IPS DF 6.9 (cell line): ENCODE measurements around the gene E2F4.

Experiments used
- DNase-seq: peaks from one replicate; pipeline ENCODE4 v3.0.0-alpha.2; 2013; ENCODE audit warnings: low read depth, low spot score
- H3K27ac ChIP-seq: one replicate; pipeline ENCODE4 v1.5.1; 2013; ENCODE audit warnings: low read length, control low read depth
- H3K27me3 ChIP-seq: 2 replicates; pipeline ENCODE4 v1.6.1; 2013; ENCODE audit warnings: mild to moderate bottlenecking, low read length; ENCODE audit not compliant: control insufficient read depth, insufficient read depth
- H3K36me3 ChIP-seq: 2 replicates; pipeline ENCODE4 v1.6.1; 2013; ENCODE audit warnings: low read length; ENCODE audit not compliant: control insufficient read depth, insufficient read depth
- H3K4me1 ChIP-seq: 2 replicates; pipeline ENCODE4 v1.6.1; 2013; ENCODE audit warnings: low read length; ENCODE audit not compliant: control insufficient read depth, insufficient read depth
- H3K4me3 ChIP-seq: 2 replicates; pipeline ENCODE4 v1.5.1; 2013; ENCODE audit warnings: mild to moderate bottlenecking, low read length
- H3K9me3 ChIP-seq: 2 replicates; pipeline ENCODE4 v1.6.1; 2013; ENCODE audit warnings: low read length, inconsistent platforms; ENCODE audit not compliant: control insufficient read depth, insufficient read depth
- WGBS: extraction: QIAGEN DNeasy Blood & Tissue Kit; methylation state at CpG from one replicate; pipeline ENCODE4 v1.1.7; 2013; ENCODE audit warnings: mixed read lengths, missing lambda C conversion rate; ENCODE audit not compliant: insufficient read length, insufficient coverage; 5-methylcytosine and 5-hydroxymethylcytosine counted together

The E2F4 gene

DNA sequence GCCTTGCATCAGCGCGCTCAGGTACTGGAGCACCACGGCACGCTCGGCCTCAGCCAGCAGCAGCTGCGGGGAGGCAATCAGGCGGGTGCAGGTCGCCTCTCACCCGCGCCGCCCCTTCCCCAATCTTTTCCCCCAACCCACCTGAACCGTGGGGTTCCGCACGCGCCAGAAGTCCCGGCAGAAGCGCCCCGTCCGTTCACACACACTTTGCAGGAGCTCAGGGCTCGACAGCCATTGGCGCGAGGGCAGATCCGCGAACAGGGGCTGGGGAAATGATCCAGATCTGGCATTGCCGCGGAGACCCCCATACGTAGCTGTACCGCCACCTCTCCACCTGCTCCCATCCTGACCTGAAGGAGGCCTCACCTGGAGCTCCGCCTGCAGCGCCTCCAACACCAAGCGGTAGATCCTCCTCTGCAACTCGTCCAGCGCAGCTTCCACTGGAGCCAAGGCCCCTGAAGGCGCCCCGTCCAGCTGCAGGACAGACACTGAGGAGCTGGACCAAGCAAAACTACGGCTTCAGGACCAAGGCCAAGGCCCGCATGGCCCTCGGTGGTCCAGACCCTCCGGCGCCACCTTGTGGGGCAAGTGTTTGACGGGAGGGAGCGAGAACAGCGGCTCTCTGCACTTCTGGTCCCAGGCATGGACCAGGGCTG is 6.8 kb upstream of the E2F4 start:
- Histone ChIP-seq H3K4me1 (peaks cover 12% of the 10 kb centered on the region), H3K27me3 (peaks cover 9% of the 10 kb centered on the region; the same call in 1 of the 2 replicates), H3K4me3 (peak overlapping the region; percentile 96; the same call in 1 of the 2 replicates), H3K36me3 (peaks cover 5% of the 10 kb centered on the region; the same call in 1 of the 2 replicates), H3K27ac (no peak overlapping the region), H3K9me3 (no peaks in the 10 kb centered on the region)
- no peak for DNase-seq
- no CpG with 5 or more reads among the region's 43 CpGs for WGBS

DNA sequence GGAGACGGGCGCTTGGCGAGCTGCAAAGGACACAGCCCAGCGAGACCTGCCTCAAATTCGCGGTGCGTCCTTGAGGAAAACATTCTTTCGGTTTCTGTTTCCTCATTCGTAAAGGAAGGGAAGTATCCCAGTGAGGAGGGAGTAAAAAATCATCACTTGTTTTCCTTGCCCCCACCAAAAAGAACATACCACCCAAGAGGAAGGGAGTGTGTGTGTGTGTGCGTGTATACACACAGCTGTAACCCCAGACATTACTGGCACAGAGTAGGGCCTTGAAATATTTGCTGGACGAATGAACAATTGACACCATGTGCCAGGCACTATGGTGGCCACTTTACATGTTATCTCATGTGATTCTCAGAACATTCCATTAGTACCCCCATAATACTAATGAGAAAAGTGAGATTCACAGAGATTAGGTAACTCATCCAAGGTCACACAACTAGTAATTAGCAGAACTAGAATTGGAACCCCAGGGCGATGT is 6.3 kb upstream of the E2F4 start:
- H3K4me3 ChIP-seq = no peak overlapping the region
- no peak for DNase-seq
- WGBS = no CpG with 5 or more reads among the region's 12 CpGs
- peaks cover 9% of the 10 kb centered on the region; the same call in 1 of the 2 replicates for H3K27me3 ChIP-seq
- H3K36me3 ChIP-seq = peaks cover 5% of the 10 kb centered on the region; the same call in 1 of the 2 replicates
- no peaks in the 10 kb centered on the region for H3K9me3 ChIP-seq
- H3K4me1 ChIP-seq = peaks cover 12% of the 10 kb centered on the region
- no peak overlapping the region for H3K27ac ChIP-seq

DNA sequence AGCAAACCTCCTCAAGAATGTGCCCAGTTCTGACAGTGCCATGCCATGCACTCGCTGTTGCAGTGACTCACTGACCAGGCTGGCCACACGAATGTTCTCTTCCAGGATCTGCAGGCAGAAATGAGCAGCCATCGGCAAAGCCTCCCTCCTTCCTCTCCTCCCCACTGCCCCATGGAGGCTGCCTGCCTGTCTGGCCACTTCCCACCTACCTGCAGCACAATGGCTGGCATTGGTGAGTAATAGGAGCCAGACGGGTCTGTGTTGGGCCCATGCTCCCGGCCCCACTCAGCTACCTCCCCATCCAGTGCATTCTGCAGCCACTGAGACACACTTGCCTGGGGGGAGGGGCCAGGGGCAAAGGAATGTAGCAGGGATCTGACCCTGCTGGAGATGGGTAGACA is 5.4 kb upstream of the E2F4 start:
- DNase-seq = no peak
- Histone ChIP-seq H3K4me1 (peaks cover 12% of the 10 kb centered on the region), H3K27ac (no peak overlapping the region), H3K4me3 (no peak overlapping the region), H3K27me3 (peaks cover 9% of the 10 kb centered on the region; the same call in 1 of the 2 replicates), H3K36me3 (peaks cover 5% of the 10 kb centered on the region; the same call in 1 of the 2 replicates), H3K9me3 (no peaks in the 10 kb centered on the region)
- no CpG with 5 or more reads among the region's 5 CpGs for WGBS

DNA sequence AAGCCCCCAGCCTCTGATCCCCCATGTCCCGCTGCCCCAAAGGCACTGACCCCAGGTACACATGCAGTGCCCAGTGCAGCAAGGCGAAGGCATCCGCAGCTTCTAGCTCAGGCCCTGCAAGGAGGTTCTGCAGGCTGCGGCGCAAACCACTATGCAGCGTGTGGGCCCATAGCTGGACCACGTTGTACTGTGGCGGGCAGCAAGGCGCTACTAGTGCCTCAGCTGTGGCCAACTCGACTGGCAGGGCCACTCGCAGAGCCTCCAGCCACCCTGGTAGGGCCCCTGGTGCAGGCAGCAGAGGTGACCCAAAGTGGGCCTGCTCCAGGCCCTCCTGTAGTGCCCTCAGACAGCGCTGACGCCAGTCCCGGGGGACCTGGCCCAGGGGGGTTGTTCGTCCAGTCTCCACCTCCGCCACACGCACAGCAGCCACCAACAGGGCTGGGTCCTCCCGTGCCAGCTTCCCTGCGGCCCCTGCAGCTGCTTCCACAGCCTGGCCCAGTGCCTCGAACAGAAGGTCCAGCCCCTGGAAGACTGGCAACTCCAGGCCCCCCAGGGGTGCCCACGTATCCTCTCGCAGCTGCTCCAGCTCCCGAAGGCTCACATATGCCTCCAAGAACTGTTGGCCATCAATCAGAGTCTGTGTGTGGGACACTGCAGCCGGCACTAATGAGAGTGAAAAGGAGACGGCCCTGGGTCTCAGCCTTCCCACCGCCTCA is 4.6 kb upstream of the E2F4 start:
- Histone ChIP-seq H3K36me3 (peaks cover 5% of the 10 kb centered on the region; the same call in 1 of the 2 replicates), H3K4me1 (peaks cover 12% of the 10 kb centered on the region), H3K27me3 (peaks cover 9% of the 10 kb centered on the region; the same call in 1 of the 2 replicates), H3K9me3 (no peaks in the 10 kb centered on the region), H3K4me3 (no peak overlapping the region), H3K27ac (no peak overlapping the region)
- no peak for DNase-seq
- WGBS = no CpG with 5 or more reads among the region's 26 CpGs

DNA sequence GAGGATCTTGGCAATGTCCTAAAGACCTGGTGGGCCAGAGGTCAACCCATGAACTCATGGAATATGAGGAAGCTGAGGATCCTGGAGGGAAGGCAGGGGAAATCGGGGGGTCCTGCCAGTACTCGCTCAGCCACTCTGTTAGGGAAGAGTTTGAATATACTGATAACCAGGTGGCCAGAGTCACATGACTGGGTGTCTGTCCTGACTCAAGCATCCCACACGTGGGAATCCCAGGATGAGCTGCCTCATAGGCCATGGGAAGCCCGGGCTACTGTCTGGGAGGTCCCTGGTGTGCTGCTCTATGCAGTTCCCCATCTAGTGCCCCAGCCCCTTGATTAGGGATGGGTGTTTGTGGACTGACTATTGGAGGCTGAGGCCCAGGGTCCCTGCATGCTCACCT is 3.6 kb upstream of the E2F4 start:
- H3K9me3 ChIP-seq = no peaks in the 10 kb centered on the region
- H3K4me3 ChIP-seq = no peak overlapping the region
- H3K27ac ChIP-seq = no peak overlapping the region
- no CpG with 5 or more reads among the region's 4 CpGs for WGBS
- H3K36me3 ChIP-seq = peaks cover 5% of the 10 kb centered on the region; the same call in 1 of the 2 replicates
- H3K4me1 ChIP-seq = peaks cover 14% of the 10 kb centered on the region
- H3K27me3 ChIP-seq = peaks cover 9% of the 10 kb centered on the region; the same call in 1 of the 2 replicates
- DNase-seq = no peak

DNA sequence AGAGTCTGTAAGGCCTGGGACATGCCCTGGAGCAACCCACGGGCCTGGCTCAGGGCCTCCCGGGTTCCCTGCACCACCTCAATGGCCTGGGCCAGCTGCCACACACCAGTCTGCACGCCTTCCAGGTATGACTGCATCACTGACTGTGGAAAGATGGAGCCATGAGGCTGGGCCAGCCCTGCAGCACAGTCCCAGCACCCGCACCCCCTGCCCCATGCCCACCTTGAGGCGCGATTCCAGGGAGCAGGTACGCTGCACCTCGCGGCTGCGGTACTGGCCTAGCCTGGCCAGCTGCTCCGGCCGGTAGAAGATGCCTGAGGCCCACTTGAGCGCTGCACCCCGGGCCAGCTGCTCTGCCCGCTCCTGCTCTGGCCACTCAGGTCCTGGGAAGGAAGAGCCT is 3.2 kb upstream of the E2F4 start:
- no CpG with 5 or more reads among the region's 15 CpGs for WGBS
- peaks cover 14% of the 10 kb centered on the region for H3K4me1 ChIP-seq
- H3K4me3 ChIP-seq = no peak overlapping the region
- no peaks in the 10 kb centered on the region for H3K9me3 ChIP-seq
- H3K36me3 ChIP-seq = peaks cover 5% of the 10 kb centered on the region
- peaks cover 9% of the 10 kb centered on the region; the same call in 1 of the 2 replicates for H3K27me3 ChIP-seq
- no peak for DNase-seq
- H3K27ac ChIP-seq = no peak overlapping the region

DNA sequence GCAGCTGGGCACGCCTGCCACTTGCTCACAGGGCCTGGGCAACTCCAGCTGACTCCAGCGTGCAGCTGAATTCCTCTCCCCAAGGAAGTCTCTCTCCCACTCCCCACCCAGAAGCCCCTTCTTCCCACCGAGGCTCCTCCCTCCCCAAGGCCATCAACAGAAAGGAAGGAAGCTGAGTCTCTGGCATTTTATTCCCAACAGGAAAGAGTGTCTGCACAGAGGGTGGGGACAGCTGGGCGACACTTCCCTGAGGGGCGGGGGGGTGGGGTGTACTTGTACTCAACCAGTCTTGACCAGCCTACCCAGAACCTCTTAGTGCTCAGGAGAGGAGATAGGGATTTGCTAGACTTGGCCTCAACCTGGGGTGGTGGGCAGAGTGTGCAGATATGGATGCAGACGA is 1.9 kb upstream of the E2F4 start, which contains the start of gene EXOC3L1:
Gene EXOC3L1, minus strand, starts transcription at position 96 of the 400 bp plus-strand sequence. CDS start 460 bp downstream, outside the sequence.
- Histone ChIP-seq H3K4me1 (peaks cover 5% of the 10 kb centered on the region), H3K36me3 (peaks cover 6% of the 10 kb centered on the region; the same call in 1 of the 2 replicates), H3K9me3 (no peaks in the 10 kb centered on the region), H3K4me3 (no peak within 1 kb of the TSS), H3K27ac (no peak within 1 kb of the TSS), H3K27me3 (peaks cover 2% of the 10 kb centered on the region; the same call in 1 of the 2 replicates)
- no peak for DNase-seq
- no CpG with 5 or more reads among the region's 6 CpGs for WGBS

DNA sequence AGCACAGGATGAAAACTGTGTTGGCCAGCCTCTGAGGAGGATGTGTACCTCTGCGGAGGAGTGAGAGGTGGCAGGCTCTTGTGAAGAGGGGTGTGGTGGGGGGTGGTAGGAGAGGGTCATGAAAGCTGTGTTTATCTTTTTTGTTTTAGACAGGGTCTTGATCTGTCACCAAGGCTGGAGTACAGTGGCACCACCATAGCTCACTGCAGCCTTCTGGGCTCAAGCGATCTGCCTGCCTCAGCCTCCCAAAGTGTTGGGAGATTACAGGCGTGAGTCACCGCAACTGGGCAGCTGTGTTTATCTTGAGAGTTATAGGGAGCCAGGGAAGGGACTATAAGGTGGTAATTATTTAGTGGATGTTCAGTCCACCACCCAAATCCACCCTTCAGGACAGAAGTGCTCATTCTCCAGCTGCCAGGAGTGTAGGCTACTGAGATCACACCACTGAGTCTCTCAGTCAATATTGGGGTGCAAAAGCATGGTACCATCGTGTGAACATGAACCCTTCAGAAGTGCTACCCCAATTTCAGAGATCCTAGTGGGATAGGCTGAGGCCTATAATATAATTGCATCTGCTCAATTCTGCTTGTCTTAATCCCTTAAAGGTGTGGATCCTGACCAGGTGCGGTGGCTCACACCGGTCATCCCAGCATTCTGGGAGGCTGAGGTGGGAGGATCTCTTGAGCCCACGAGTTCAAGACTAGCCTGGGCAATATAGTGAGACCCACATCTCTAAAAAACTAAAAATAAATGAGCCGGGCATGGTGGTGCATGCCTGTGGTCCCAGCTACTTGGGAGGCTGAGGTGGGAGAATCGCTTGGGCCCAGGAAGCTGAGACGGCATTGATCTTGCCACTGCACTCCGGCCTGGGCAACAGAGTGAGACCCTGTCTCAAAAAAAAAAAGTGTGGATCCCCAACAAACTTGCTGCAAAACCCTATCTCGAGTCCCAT is 1.2 kb upstream of the E2F4 start:
- peaks cover 11% of the 10 kb centered on the region for H3K36me3 ChIP-seq
- H3K27ac ChIP-seq = no peak overlapping the region
- H3K4me3 ChIP-seq = no peak overlapping the region
- H3K4me1 ChIP-seq = peaks cover 4% of the 10 kb centered on the region; the same call in 1 of the 2 replicates
- no peak for DNase-seq
- no CpG with 5 or more reads among the region's 13 CpGs for WGBS
- H3K27me3 ChIP-seq = no peaks in the 10 kb centered on the region
- no peaks in the 10 kb centered on the region for H3K9me3 ChIP-seq

DNA sequence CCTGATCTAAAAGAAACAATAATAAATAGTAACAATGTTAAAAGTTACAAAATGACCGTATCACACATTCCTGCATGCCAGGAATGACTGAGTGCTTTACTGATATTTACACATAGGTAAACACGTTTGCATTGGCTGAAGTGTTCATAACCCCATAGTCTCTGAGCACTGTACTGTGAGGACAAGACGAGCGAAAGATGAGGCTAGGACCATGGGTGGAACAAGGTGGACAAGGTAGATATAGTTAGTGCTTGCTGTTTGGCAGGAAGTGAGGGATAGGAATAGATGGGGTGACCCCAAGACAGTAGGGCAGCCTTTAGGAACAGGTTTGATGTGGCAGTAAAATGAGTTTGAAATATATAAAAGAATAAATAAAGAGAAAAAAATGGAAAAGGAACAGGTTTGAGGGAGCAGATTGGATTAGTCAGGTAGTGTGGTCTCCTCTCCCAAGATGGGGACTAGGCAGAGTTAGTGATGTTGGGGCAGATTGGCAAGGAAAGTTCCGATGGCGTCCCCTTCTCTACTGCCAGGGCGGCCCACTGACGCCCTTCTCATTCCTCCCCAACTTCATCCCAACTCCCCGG is 452 bp upstream of the E2F4 start:
- Histone ChIP-seq H3K27ac (no peak overlapping the region), H3K4me3 (no peak overlapping the region; the same call in 1 of the 2 replicates), H3K36me3 (peaks cover 19% of the 10 kb centered on the region), H3K4me1 (peaks cover 3% of the 10 kb centered on the region; the same call in 1 of the 2 replicates), H3K27me3 (no peaks in the 10 kb centered on the region), H3K9me3 (no peaks in the 10 kb centered on the region)
- DNase-seq = no peak
- no CpG with 5 or more reads among the region's 9 CpGs for WGBS
